ENCODE measurements around the gene GPC5.

Gene GPC5

GRCh38 chr13:92716749-92717148 lies 1318.3 kb downstream of the GPC5 start:
- no peak overlapping the region for H2AFZ ChIP-seq (ENCODE audit: low read depth)
- H4K20me1 ChIP-seq (ENCODE audit: insufficient read depth), result no peaks in the 10 kb centered on the region
- no peak overlapping the region for H3K27ac ChIP-seq
- no peaks in the 10 kb centered on the region for H3K36me3 ChIP-seq (ENCODE audit: insufficient read depth)
- H3K4me2 ChIP-seq, result no peak overlapping the region
- TF ChIP-seq CTCF (conservative IDR thresholded peaks at IDR 0.05; ENCODE audit: low read depth, low read length), result no peak
- no peak overlapping the region for H3K4me3 ChIP-seq (IDR thresholded peaks at IDR 0.05; ENCODE audit: insufficient read depth, low read depth, low read length)
- no peaks in the 10 kb centered on the region for H3K27me3 ChIP-seq (ENCODE audit: insufficient read depth, low read depth)
- H3K9ac ChIP-seq, result no peak overlapping the region
- H3K79me2 ChIP-seq (ENCODE audit: insufficient read depth, low read depth), result no peaks in the 10 kb centered on the region
- H3K4me1 ChIP-seq (ENCODE audit: low read depth, poor library complexity, severe bottlenecking), result no peaks in the 10 kb centered on the region

GRCh38 chr13:92717857-92718256 lies 1319.4 kb downstream of the GPC5 start:
- H3K4me3 ChIP-seq (IDR thresholded peaks at IDR 0.05; ENCODE audit: insufficient read depth, low read depth, low read length), result no peak overlapping the region
- no peaks in the 10 kb centered on the region for H3K27me3 ChIP-seq (ENCODE audit: insufficient read depth, low read depth)
- no peak overlapping the region for H2AFZ ChIP-seq (ENCODE audit: low read depth)
- no peak for TF ChIP-seq CTCF (conservative IDR thresholded peaks at IDR 0.05; ENCODE audit: low read depth, low read length)
- no peaks in the 10 kb centered on the region for H3K79me2 ChIP-seq (ENCODE audit: insufficient read depth, low read depth)
- no peak overlapping the region for H3K27ac ChIP-seq
- no peaks in the 10 kb centered on the region for H4K20me1 ChIP-seq (ENCODE audit: insufficient read depth)
- H3K9ac ChIP-seq, result no peak overlapping the region
- no peak overlapping the region for H3K4me2 ChIP-seq
- H3K4me1 ChIP-seq (ENCODE audit: low read depth, poor library complexity, severe bottlenecking), result no peaks in the 10 kb centered on the region
- H3K36me3 ChIP-seq (ENCODE audit: insufficient read depth), result no peaks in the 10 kb centered on the region

DNA sequence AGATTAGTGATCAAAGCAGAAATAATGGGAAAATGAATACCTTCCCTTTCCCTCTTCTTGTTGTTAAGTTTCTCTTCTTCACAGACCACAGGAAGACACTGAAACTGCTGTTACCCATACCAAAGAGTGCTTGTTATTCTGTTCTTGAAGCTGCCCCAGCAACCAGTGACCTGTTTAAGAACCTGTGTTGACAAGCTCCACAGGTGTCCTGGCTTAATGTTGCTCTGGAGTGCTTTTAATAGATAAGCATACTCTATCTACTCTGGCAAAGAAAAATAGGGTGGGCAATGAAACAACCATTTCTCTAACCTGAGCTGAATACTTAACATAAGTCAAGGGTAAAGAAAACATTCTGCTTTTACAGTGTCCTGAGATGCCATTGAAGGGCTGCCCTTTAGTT lies 1321.4 kb downstream of the GPC5 start:
- Histone ChIP-seq H3K4me2 (no peak overlapping the region), H2AFZ (ENCODE audit: low read depth) (no peak overlapping the region), H3K27ac (no peak overlapping the region), H3K36me3 (ENCODE audit: insufficient read depth) (no peaks in the 10 kb centered on the region), H3K4me1 (ENCODE audit: low read depth, poor library complexity, severe bottlenecking) (no peaks in the 10 kb centered on the region), H4K20me1 (ENCODE audit: insufficient read depth) (no peaks in the 10 kb centered on the region), H3K27me3 (ENCODE audit: insufficient read depth, low read depth) (no peaks in the 10 kb centered on the region), H3K4me3 (IDR thresholded peaks at IDR 0.05; ENCODE audit: insufficient read depth, low read depth, low read length) (no peak overlapping the region), H3K79me2 (ENCODE audit: insufficient read depth, low read depth) (no peaks in the 10 kb centered on the region), H3K9ac (no peak overlapping the region)
- TF ChIP-seq CTCF (conservative IDR thresholded peaks at IDR 0.05; ENCODE audit: low read depth, low read length), result no peak

DNA sequence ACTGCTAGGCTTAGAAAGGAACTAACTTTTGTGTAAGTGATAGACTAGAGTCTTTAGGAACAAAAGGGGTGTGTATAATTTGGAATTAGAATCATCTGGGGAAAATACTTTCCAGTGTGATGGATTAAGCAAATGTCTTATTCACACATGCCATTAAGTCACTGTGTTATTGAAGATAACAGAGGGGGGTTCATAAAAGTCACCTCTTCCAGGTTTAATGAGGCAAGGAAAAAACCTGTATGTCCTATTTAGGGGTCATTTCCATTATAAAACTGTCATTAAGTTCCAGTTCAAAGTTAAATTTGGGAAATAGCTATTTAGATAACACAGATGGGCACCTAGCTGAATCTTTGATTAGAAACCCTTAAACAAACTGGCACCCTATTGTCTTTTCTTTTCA lies 1323.2 kb downstream of the GPC5 start:
- H3K79me2 ChIP-seq (ENCODE audit: insufficient read depth, low read depth), result no peaks in the 10 kb centered on the region
- H3K4me3 ChIP-seq (IDR thresholded peaks at IDR 0.05; ENCODE audit: insufficient read depth, low read depth, low read length), result no peak overlapping the region
- H3K27me3 ChIP-seq (ENCODE audit: insufficient read depth, low read depth), result no peaks in the 10 kb centered on the region
- H3K27ac ChIP-seq, result no peak overlapping the region
- H3K4me2 ChIP-seq, result no peak overlapping the region
- H3K36me3 ChIP-seq (ENCODE audit: insufficient read depth), result no peaks in the 10 kb centered on the region
- H3K4me1 ChIP-seq (ENCODE audit: low read depth, poor library complexity, severe bottlenecking), result no peaks in the 10 kb centered on the region
- TF ChIP-seq CTCF (conservative IDR thresholded peaks at IDR 0.05; ENCODE audit: low read depth, low read length), result no peak
- H4K20me1 ChIP-seq (ENCODE audit: insufficient read depth), result no peaks in the 10 kb centered on the region
- H2AFZ ChIP-seq (ENCODE audit: low read depth), result no peak overlapping the region
- H3K9ac ChIP-seq, result no peak overlapping the region

DNA sequence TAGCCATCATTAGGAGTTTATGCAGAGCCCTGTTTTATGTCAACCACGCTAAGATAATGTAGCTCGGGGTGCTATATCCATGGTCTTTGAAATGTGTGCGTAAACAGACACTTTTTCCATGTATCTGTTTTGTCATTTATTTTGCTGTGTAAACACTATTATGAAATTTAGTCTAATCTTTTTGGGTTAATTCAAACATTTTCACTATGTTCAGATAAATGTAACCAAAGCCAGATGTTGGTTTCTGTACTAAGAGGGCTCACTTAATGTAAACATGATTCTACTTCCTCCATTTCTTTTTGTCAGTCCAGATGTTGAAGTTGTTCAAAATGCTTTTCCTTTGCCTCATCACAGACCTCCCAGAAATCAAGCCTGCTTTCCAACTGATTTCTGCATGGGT lies 1328.7 kb downstream of the GPC5 start:
- TF ChIP-seq CTCF (conservative IDR thresholded peaks at IDR 0.05; ENCODE audit: low read depth, low read length), result no peak
- Histone ChIP-seq H4K20me1 (ENCODE audit: insufficient read depth) (no peaks in the 10 kb centered on the region), H3K27ac (no peak overlapping the region), H3K79me2 (ENCODE audit: insufficient read depth, low read depth) (no peaks in the 10 kb centered on the region), H3K27me3 (ENCODE audit: insufficient read depth, low read depth) (no peaks in the 10 kb centered on the region), H3K4me1 (ENCODE audit: low read depth, poor library complexity, severe bottlenecking) (no peaks in the 10 kb centered on the region), H3K9ac (no peak overlapping the region), H3K36me3 (ENCODE audit: insufficient read depth) (no peaks in the 10 kb centered on the region), H3K4me3 (IDR thresholded peaks at IDR 0.05; ENCODE audit: insufficient read depth, low read depth, low read length) (no peak overlapping the region), H2AFZ (ENCODE audit: low read depth) (no peak overlapping the region), H3K4me2 (no peak overlapping the region)
